Gastrocnemius medialis (tissue), 4 donors: ENCODE results near the gene FMNL3.

Experiments used
- POLR2A ChIP-seq, 2 donors: fragments of 450-650 bp; IDR thresholded peaks; one replicate each; pipeline ENCODE4 v1.6.1; 2017; ENCODE audit warnings: antibody characterized with exemption in 2 of 2, mild to moderate bottlenecking in 2 of 2, moderate library complexity in 2 of 2
- TF ChIP-seq, protein P1 (sequence below), 5 experiments: fragments of 450-650 bp in 3 of 5; fragments of 200-600 bp in 2 of 5; sonication (generic) in 2 of 5; IDR thresholded peaks in 4 of 5; conservative IDR thresholded peaks in 1 of 5; 1 replicate in 4 of 5; 2 replicates in 1 of 5; pipeline ENCODE4 v1.5.1; 2016 to 2019; ENCODE audit warnings: antibody characterized with exemption in 5 of 5, mild to moderate bottlenecking in 3 of 5, moderate library complexity in 3 of 5

- no peak for TF ChIP-seq POLR2A (IDR thresholded peaks at IDR 0.05)
- TF ChIP-seq, protein P1, sequence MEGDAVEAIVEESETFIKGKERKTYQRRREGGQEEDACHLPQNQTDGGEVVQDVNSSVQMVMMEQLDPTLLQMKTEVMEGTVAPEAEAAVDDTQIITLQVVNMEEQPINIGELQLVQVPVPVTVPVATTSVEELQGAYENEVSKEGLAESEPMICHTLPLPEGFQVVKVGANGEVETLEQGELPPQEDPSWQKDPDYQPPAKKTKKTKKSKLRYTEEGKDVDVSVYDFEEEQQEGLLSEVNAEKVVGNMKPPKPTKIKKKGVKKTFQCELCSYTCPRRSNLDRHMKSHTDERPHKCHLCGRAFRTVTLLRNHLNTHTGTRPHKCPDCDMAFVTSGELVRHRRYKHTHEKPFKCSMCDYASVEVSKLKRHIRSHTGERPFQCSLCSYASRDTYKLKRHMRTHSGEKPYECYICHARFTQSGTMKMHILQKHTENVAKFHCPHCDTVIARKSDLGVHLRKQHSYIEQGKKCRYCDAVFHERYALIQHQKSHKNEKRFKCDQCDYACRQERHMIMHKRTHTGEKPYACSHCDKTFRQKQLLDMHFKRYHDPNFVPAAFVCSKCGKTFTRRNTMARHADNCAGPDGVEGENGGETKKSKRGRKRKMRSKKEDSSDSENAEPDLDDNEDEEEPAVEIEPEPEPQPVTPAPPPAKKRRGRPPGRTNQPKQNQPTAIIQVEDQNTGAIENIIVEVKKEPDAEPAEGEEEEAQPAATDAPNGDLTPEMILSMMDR (IDR thresholded peaks at IDR 0.05 in 4 of 5, conservative IDR thresholded peaks at IDR 0.05 in 1 of 5), result no peak
Measured at GRCh38 chr12:49703647-49704137, 3.5 kb downstream of the FMNL3 start.
